HepG2 (cell line): ENCODE results near the gene MC3R. TPM values are rescaled to one million over a fixed set of nuclear protein-coding genes. Genes with fewer than 3 reads are reported as not detected.

Experiments used
- ATAC-seq: fragments of 200-7000 bp; cut with Tn5 transposase; 3 replicates; pipeline ENCODE4 v1.9.1; 2020; ENCODE audit warnings: mild to moderate bottlenecking, moderate library complexity
- BruUV-seq: library from RNA; stranded (reverse); fragments of 400-500 nt; replicated peaks from 2 replicates; lab custom pipeline; 2021; lab: Mats Ljungman, UMichigan
- CTCF ChIA-PET: fragments of 300-600 bp; formaldehyde crosslinking; extraction: SDS; loops from one replicate; lab custom pipeline; 2021; ENCODE audit warnings: low total read pairs, inconsistent platforms, low intra/inter-chr PET ratio; lab: Yijun Ruan, JAX
- POLR2A ChIA-PET: fragments of 350-600 bp; sonication (Branson Sonifier 250); formaldehyde crosslinking; loops from one replicate; lab custom pipeline; 2020; ENCODE audit warnings: antibody characterized with exemption, inconsistent platforms; lab: Yijun Ruan, JAX
- DNase-seq: peaks from one replicate; pipeline ENCODE4 v3.0.0-alpha.2; 2015; ENCODE audit warnings: low spot score
- FAIRE-seq: peaks from 3 replicates; lab custom pipeline; 2011; peaks lifted over from hg19 to GRCh38; lab: Jason Lieb, UNC
- H2AFZ ChIP-seq: one replicate; pipeline ENCODE4 v1.6.1; 2011; ENCODE audit warnings: low read length, inconsistent platforms
- H3K27ac ChIP-seq: fragments of 300-600 bp; 3 replicates; pipeline ENCODE4 v1.8.0; 2011; ENCODE audit warnings: mixed run types, mild to moderate bottlenecking, mixed read lengths, low read length, inconsistent platforms; ENCODE audit not compliant: insufficient read depth; ENCODE audit errors: extremely low read length
- H3K27me3 ChIP-seq, 2 experiments: fragments of 200-600 bp in 1 of 2; 2 replicates in 1 of 2; 3 replicates in 1 of 2; pipeline versions ENCODE4 v1.6.0 to v1.8.0; 2011; ENCODE audit warnings: low read length in 2 of 2, mild to moderate bottlenecking in 2 of 2, moderate library complexity in 2 of 2, inconsistent platforms in 1 of 2; ENCODE audit not compliant: insufficient read depth in 2 of 2, control insufficient read depth in 1 of 2
- H3K36me3 ChIP-seq, 2 experiments: fragments of 200-600 bp in 1 of 2; replicated peaks in 1 of 2; 2 replicates in 1 of 2; 3 replicates in 1 of 2; pipeline versions ENCODE4 v1.5.1 to v1.8.0; 2011; ENCODE audit warnings: low read length in 2 of 2, inconsistent platforms in 1 of 2; ENCODE audit not compliant: insufficient read depth in 2 of 2, control insufficient read depth in 1 of 2
- H3K4me1 ChIP-seq: 2 replicates; pipeline ENCODE4 v1.5.1; 2012; ENCODE audit warnings: low read length, inconsistent platforms; ENCODE audit not compliant: insufficient read depth
- H3K4me2 ChIP-seq: 2 replicates; pipeline ENCODE4 v1.6.0; 2011; ENCODE audit warnings: low read depth, low read length, inconsistent platforms
- H3K4me3 ChIP-seq, 3 experiments: fragments of 200-600 bp in 1 of 3; sonication (generic), shearing (Covaris generic) in 1 of 3; replicated peaks in 1 of 3; 2 replicates each; pipeline ENCODE4 v1.5.1; 2011 to 2016; ENCODE audit warnings: low read length in 3 of 3, inconsistent platforms in 2 of 3, low read depth in 2 of 3, mild to moderate bottlenecking in 2 of 3, control low read depth in 1 of 3, mixed read lengths in 1 of 3; ENCODE audit not compliant: insufficient read depth in 1 of 3
- H3K79me2 ChIP-seq: one replicate; pipeline ENCODE4 v1.6.1; 2011; ENCODE audit warnings: low read length, inconsistent platforms; ENCODE audit not compliant: insufficient read depth
- H3K9ac ChIP-seq: 2 replicates; pipeline ENCODE4 v1.6.0; 2011; ENCODE audit warnings: mild to moderate bottlenecking, low read depth, low read length, inconsistent platforms; ENCODE audit not compliant: insufficient read depth
- H3K9me3 ChIP-seq: 2 replicates; pipeline ENCODE4 v1.5.1; 2012; ENCODE audit warnings: mild to moderate bottlenecking, low read length
- H4K20me1 ChIP-seq: 2 replicates; pipeline ENCODE4 v1.6.0; 2011; ENCODE audit warnings: inconsistent platforms, mild to moderate bottlenecking, low read length, moderate library complexity; ENCODE audit not compliant: insufficient read depth
- DPF2 ChIP-seq: sonication (generic); formaldehyde crosslinking; IDR thresholded peaks from 2 replicates; pipeline ENCODE4 v1.4.0; 2020; ENCODE audit warnings: mild to moderate bottlenecking, low read depth, missing genetic modification reagents, borderline replicate concordance
- KDM3A ChIP-seq: IDR thresholded peaks from 2 replicates; pipeline ENCODE4 v1.6.1; 2018; ENCODE audit warnings: low read depth, missing compliant biosample characterization
- MIER2 ChIP-seq: IDR thresholded peaks from 2 replicates; pipeline ENCODE4 v1.6.1; 2016; ENCODE audit warnings: missing biosample characterization, missing genetic modification reagents
- SRY ChIP-seq: sonication (generic); formaldehyde crosslinking; IDR thresholded peaks from 2 replicates; pipeline ENCODE4 v1.8.0; 2022; ENCODE audit warnings: mild to moderate bottlenecking, missing genetic modification reagents
- TARDBP ChIP-seq: sonication (generic); formaldehyde crosslinking; IDR thresholded peaks from 2 replicates; pipeline ENCODE4 v1.8.0; 2022; ENCODE audit warnings: mild to moderate bottlenecking, missing genetic modification reagents
- YEATS4 ChIP-seq: sonication (generic); formaldehyde crosslinking; IDR thresholded peaks from 2 replicates; pipeline ENCODE4 v1.4.0; 2020; ENCODE audit warnings: missing genetic modification reagents, borderline replicate concordance
- ZNF331 ChIP-seq: sonication (generic); formaldehyde crosslinking; IDR thresholded peaks from 2 replicates; pipeline ENCODE4 v1.4.0; 2020; ENCODE audit warnings: missing genetic modification reagents
- WGBS: methylation state at CpG from one replicate; pipeline ENCODE4 v1.1.6; 2017; ENCODE audit warnings: low lambda C conversion rate; 5-methylcytosine and 5-hydroxymethylcytosine counted together
- in situ Hi-C: cut with HindIII; loops from 2 replicates; pipeline ENCODE4 v1.10.0; 2017; ENCODE audit warnings: low pct_unique_long_range_greater_than_20kb; ENCODE audit not compliant: extremely low pct_ligation_motif_present
- intact Hi-C: fragments of 100-400 bp; cut with micrococcal nuclease; formaldehyde crosslinking; loops from one replicate; pipeline ENCODE4 v1.10.0; 2022; ENCODE audit not compliant: unreplicated experiment
- polyA plus RNA-seq, 8 experiments: library from polyadenylated mRNA; depleted of rRNA in 3 of 8; stranded (reverse) in 7 of 8; unstranded in 1 of 8; fragments of >200 nt; fragmentation: Illumina TruSeq in 4 of 8; extraction: Trizol in 4 of 8; gene quantifications; 2 replicates each; pipeline versions ENCODE4 v1.2.1 to v1.2.3, GENCODE V29; 2011 to 2016; ENCODE audit warnings: low read depth in 4 of 8, missing spikeins in 1 of 8, mixed read lengths in 1 of 8; ENCODE audit not compliant: insufficient read depth in 1 of 8
- total RNA-seq, 5 experiments: library from RNA; depleted of rRNA; stranded (reverse); fragments of >200 nt; fragmentation: Illumina TruSeq; extraction: Trizol; gene quantifications; 2 replicates each; pipeline ENCODE4 v1.2.3, GENCODE V29; 2016; ENCODE audit warnings: low read depth in 1 of 5
- TF ChIP-seq, protein P1 (sequence below): sonication (generic); formaldehyde crosslinking; IDR thresholded peaks from 2 replicates; pipeline ENCODE4 v1.4.0; 2020; ENCODE audit warnings: mild to moderate bottlenecking, missing genetic modification reagents, borderline replicate concordance

Gene MC3R
- total and polyA plus RNA-seq, 2 of the 13 experiments (the other 11 are each of a cell fraction or from before 2014, with no cell fraction given) = not detected

DNA sequence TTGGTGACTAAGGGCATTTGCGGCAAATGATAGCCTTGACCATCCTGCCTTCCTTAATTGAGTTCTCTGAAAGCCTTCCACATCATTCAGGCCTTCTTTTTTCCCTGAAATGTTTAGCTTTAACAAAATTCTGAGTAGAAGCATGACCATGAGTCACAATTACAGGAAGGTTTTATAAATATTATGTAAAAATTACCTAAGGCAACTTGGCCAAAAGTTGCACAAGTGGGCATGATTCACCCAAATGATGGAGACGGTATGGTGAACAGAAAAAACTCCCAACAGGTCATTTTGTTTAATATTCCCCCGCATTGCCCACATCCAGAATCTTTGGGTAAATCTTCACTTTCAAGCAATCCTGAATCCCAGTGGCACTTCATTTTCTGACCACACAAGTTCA, 37.0 kb downstream of the MC3R start:
- Histone ChIP-seq H3K79me2 (no peaks in the 10 kb centered on the region), H3K4me3 (no peak overlapping the region), H2AFZ (no peak overlapping the region), H3K27me3 (no peaks in the 10 kb centered on the region), H3K4me2 (no peak overlapping the region), H3K9me3 (peaks cover 14% of the 10 kb centered on the region; the same call in 1 of the 2 replicates), H3K27ac (no peak overlapping the region), H4K20me1 (no peaks in the 10 kb centered on the region), H3K9ac (no peak overlapping the region), H3K4me1 (no peaks in the 10 kb centered on the region), H3K36me3 (no peaks in the 10 kb centered on the region)
- in situ Hi-C loops (no loop called here), intact Hi-C loops (no loop called here)
- CTCF ChIA-PET = no interaction called here
- POLR2A ChIA-PET = no interaction called here
- ATAC-seq = no peak
- FAIRE-seq = no peak
- no peak for DNase-seq
- no TSS peak for BruUV-seq
- WGBS = 35% methylated on average over 3 of the region's 3 CpGs
- no peak for TF ChIP-seq YEATS4
- TF ChIP-seq TARDBP = no peak
- TF ChIP-seq KDM3A (CRISPR knock-in tag) = no peak
- TF ChIP-seq MIER2 (CRISPR knock-in tag) = no peak
- TF ChIP-seq ZNF331 = no peak
- TF ChIP-seq, protein P1, sequence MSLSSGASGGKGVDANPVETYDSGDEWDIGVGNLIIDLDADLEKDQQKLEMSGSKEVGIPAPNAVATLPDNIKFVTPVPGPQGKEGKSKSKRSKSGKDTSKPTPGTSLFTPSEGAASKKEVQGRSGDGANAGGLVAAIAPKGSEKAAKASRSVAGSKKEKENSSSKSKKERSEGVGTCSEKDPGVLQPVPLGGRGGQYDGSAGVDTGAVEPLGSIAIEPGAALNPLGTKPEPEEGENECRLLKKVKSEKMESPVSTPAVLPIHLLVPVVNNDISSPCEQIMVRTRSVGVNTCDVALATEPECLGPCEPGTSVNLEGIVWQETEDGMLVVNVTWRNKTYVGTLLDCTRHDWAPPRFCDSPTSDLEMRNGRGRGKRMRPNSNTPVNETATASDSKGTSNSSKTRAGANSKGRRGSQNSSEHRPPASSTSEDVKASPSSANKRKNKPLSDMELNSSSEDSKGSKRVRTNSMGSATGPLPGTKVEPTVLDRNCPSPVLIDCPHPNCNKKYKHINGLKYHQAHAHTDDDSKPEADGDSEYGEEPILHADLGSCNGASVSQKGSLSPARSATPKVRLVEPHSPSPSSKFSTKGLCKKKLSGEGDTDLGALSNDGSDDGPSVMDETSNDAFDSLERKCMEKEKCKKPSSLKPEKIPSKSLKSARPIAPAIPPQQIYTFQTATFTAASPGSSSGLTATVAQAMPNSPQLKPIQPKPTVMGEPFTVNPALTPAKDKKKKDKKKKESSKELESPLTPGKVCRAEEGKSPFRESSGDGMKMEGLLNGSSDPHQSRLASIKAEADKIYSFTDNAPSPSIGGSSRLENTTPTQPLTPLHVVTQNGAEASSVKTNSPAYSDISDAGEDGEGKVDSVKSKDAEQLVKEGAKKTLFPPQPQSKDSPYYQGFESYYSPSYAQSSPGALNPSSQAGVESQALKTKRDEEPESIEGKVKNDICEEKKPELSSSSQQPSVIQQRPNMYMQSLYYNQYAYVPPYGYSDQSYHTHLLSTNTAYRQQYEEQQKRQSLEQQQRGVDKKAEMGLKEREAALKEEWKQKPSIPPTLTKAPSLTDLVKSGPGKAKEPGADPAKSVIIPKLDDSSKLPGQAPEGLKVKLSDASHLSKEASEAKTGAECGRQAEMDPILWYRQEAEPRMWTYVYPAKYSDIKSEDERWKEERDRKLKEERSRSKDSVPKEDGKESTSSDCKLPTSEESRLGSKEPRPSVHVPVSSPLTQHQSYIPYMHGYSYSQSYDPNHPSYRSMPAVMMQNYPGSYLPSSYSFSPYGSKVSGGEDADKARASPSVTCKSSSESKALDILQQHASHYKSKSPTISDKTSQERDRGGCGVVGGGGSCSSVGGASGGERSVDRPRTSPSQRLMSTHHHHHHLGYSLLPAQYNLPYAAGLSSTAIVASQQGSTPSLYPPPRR = no peak
- TF ChIP-seq DPF2 = no peak
- TF ChIP-seq SRY = no peak
